GM12864 (cell line): Measurements from ENCODE around the gene FILIP1L.

Source experiments
- DNase-seq: peaks from one replicate; pipeline ENCODE4 v3.0.0-alpha.2; 2011; ENCODE audit warnings: low read depth
- H3K4me3 ChIP-seq: 2 replicates; pipeline ENCODE4 v1.5.1; 2011; ENCODE audit warnings: mild to moderate bottlenecking, low read depth, low read length, control low read depth
- TF ChIP-seq, protein P1 (sequence below): IDR thresholded peaks from 2 replicates; pipeline ENCODE4 v1.5.1; 2011; ENCODE audit warnings: low read depth, mild to moderate bottlenecking, moderate library complexity, low read length, control low read depth, inconsistent platforms; ENCODE audit errors: missing control alignments

Gene FILIP1L

DNA sequence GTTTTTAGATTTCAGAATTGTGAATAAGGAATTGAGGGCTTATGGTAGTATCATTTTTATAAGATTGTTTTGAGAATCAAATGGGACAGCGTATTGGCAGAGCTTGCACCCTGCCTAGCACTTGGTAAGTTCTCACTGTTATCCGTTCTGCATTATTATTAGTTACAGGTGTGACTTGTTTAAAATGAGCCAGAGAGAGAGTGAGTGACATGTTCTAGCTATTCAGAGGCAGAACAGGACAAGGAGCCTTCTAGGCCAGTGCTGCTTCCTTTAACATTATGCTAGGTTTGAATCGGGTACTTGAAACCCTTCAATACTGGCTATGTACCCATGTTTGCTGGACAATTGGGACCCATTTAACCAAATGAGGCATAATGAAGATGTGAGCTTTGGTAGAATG is 133.7 kb downstream of the FILIP1L start:
- H3K4me3 ChIP-seq: no peak overlapping the region
- TF ChIP-seq, protein P1, sequence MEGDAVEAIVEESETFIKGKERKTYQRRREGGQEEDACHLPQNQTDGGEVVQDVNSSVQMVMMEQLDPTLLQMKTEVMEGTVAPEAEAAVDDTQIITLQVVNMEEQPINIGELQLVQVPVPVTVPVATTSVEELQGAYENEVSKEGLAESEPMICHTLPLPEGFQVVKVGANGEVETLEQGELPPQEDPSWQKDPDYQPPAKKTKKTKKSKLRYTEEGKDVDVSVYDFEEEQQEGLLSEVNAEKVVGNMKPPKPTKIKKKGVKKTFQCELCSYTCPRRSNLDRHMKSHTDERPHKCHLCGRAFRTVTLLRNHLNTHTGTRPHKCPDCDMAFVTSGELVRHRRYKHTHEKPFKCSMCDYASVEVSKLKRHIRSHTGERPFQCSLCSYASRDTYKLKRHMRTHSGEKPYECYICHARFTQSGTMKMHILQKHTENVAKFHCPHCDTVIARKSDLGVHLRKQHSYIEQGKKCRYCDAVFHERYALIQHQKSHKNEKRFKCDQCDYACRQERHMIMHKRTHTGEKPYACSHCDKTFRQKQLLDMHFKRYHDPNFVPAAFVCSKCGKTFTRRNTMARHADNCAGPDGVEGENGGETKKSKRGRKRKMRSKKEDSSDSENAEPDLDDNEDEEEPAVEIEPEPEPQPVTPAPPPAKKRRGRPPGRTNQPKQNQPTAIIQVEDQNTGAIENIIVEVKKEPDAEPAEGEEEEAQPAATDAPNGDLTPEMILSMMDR: no peak
- no peak for DNase-seq

DNA sequence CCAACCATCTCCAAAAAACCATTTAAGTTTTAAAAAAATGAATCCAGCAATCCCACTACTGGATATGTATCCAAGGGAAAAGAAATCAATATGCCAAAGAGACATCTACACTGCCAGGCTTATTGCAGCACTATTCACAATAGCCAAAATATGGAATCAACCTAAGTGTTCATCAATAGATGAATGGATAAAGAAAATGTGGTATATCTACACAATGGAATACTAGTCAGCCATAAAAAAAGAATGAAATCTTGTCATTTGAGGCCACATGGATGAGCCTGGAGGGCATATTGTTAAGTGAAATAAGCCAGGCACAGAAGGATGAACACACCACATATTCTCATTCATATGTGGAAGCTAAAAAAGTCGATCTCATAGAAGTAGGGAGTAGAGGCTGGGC is 136.1 kb downstream of the FILIP1L start:
- TF ChIP-seq, protein P1: no peak
- H3K4me3 ChIP-seq: no peak overlapping the region
- DNase-seq: no peak

DNA sequence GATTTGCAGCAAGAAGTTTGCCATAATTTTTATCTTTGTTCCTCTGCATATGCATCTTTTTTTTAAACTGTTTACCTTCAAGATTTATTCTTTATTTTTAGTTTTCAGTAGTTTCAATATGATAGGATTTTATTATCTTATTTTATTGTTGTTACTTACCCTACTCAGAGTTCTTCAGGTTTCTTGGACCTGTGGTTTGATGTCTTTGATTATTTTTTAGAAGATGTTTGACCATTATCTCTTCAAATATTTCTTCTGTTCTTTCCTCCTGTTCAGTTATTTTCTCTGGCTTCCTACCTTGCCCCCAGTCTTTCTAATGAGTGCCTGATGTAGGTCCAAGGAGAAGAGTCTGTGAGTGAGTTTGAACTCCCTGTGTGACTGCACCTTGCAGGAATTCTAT is 137.7 kb downstream of the FILIP1L start:
- TF ChIP-seq, protein P1: no peak
- H3K4me3 ChIP-seq: no peak overlapping the region
- no peak for DNase-seq

DNA sequence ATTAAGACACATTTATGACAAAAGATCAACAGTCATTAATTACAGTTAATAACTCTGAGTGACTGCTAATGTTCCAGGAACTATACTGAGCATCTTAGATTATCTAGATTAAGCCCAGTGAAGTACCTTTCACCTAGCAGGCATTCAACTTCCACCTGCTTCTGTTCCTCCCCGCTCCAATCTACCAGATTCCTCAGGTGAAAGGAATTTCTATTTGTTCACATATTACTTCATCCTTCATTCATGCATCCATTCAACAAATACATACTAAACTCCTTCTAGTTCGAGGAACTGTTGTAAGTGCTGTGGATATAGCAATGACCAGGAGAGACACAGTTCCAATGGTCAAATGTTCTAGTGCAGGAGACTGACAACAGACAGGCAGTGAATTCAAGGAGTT is 139.3 kb downstream of the FILIP1L start:
- no peak for DNase-seq
- TF ChIP-seq, protein P1: no peak
- H3K4me3 ChIP-seq: no peak overlapping the region

DNA sequence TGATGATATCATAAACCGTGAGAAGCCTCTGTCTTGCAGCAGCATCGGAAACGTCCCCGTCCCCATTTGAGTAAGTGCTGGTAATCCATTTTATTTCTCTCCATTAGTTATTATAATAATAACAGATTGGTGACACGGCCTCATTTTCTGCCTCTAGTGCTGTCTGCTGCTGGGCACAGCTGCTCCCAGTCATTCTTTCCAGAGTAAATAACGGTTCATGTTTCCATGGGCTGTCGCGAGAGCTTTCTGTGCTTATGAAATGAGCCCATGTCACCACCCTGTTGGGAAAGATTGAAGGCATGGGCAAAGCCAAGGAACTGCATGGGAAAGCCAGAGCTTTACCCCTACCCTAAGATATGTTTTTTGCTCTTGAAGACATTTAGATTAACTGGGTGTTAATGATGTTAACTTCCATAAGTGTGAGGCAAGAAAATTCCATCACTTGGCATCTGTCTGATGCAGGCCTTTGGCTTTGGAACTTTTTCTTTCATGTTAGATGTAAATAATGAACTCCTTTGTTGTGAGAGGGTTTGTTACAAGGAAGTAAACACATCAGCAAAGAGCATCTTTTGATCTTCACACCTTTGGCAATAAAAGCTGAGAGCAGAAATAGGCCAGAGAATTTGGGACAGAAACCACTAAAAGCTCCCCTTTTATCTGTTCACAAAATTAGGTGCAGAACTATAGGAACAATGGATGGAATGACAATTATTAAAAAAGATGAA is 141.8 kb downstream of the FILIP1L start:
- no peak overlapping the region for H3K4me3 ChIP-seq
- TF ChIP-seq, protein P1: no peak
- no peak for DNase-seq

DNA sequence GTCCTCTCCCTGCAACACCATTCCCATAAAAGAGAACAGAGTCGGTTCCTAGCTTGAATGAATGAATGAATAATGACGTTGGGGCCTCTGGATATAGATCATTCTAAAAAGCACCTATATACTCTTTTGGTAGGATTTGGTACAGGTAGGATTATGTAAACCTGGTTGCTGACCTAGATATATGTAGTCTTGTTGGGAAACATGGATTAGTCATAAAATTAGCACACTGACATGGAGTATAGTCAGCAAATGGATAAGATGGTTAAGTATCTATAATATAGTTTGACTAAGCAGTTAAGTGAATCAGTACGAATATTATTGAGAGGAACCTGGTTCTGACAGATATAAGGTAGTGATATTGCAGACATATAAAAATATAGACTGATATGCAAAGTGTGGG is 142.5 kb downstream of the FILIP1L start:
- DNase-seq: no peak
- TF ChIP-seq, protein P1: no peak
- H3K4me3 ChIP-seq: no peak overlapping the region

DNA sequence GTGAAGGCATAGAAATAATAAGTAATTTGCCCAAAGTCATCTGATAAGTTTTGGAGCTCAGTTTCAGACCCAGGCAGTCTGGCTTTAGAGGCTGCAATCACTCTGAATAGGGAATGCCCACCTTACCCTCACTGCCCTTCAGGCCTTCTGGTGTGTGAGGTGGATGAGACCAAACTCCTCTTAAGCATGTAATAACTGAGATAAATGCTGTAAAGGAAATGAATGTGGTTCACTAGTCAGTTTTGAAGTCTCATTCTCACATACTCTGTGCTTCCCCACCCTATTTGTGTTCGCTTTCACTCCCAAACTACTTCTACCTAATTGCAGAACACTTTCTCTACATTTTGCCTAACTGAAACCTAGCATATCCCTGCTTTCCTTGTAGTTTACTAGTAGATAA is 144.1 kb downstream of the FILIP1L start:
- DNase-seq: peak; percentile 15
- no peak overlapping the region for H3K4me3 ChIP-seq
- TF ChIP-seq, protein P1: no peak
